GM21717 (cell line): Measurements from ENCODE around the gene RAI1.
"Not testable (repeated sequence)": the region's sequence is repeated elsewhere in the genome, so short reads cannot be mapped to it uniquely, and the experiment has no call there.

Source experiments
- ATAC-seq: cut with Tn5 transposase; IDR thresholded peaks from one replicate; pipeline ENCODE4 v1.9.1; 2021; ENCODE audit warnings: mild to moderate bottlenecking, moderate library complexity; ENCODE audit not compliant: unreplicated experiment

Gene RAI1

GRCh38 chr17:17681187-17681743, at the start of gene RAI1:
TSS of gene RAI1 (plus strand) at chr17:17681458. CDS start at chr17:17792949, 111,491 bp downstream.
- ATAC-seq: peak; percentile 40

- not testable (repeated sequence) for ATAC-seq
Measured at GRCh38 chr17:17632690-17633089, 48.6 kb upstream of the RAI1 start.

- ATAC-seq: no peak
Measured at GRCh38 chr17:17633310-17633709, 47.9 kb upstream of the RAI1 start.

GRCh38 chr17:17635126-17635525, 46.1 kb upstream of the RAI1 start:
- ATAC-seq: no peak

- ATAC-seq: not testable (repeated sequence)
Measured at GRCh38 chr17:17635537-17636271, 45.6 kb upstream of the RAI1 start.

- no peak for ATAC-seq
Measured at GRCh38 chr17:17636272-17636885, 44.9 kb upstream of the RAI1 start.

- no peak for ATAC-seq
Measured at GRCh38 chr17:17638467-17638866, 42.8 kb upstream of the RAI1 start.

GRCh38 chr17:17639661-17640270, 41.5 kb upstream of the RAI1 start:
- not testable (repeated sequence) for ATAC-seq

- no peak for ATAC-seq
Measured at GRCh38 chr17:17641621-17642409, 39.4 kb upstream of the RAI1 start.

- ATAC-seq: not testable (repeated sequence)
Measured at GRCh38 chr17:17645148-17645547, 36.1 kb upstream of the RAI1 start.

- ATAC-seq: no peak
Measured at GRCh38 chr17:17645961-17646360, 35.3 kb upstream of the RAI1 start.

GRCh38 chr17:17647524-17648178, 33.6 kb upstream of the RAI1 start:
- ATAC-seq: no peak

GRCh38 chr17:17648762-17649161, 32.5 kb upstream of the RAI1 start:
- ATAC-seq: no peak

- no peak for ATAC-seq
Measured at GRCh38 chr17:17650959-17651358, 30.3 kb upstream of the RAI1 start.

GRCh38 chr17:17653343-17653742, 27.9 kb upstream of the RAI1 start:
- no peak for ATAC-seq

- ATAC-seq: no peak
Measured at GRCh38 chr17:17659340-17659739, 21.9 kb upstream of the RAI1 start.

GRCh38 chr17:17661134-17661533, 20.1 kb upstream of the RAI1 start:
- ATAC-seq: no peak

GRCh38 chr17:17661834-17662385, 19.3 kb upstream of the RAI1 start:
- no peak for ATAC-seq

- peak; percentile 84 for ATAC-seq
Measured at GRCh38 chr17:17663160-17664063, 17.8 kb upstream of the RAI1 start.
